GF-D8 (cell line): ENCODE results near the gene KCNA10.

Experiments used
- DNase-seq: peaks from one replicate; lab custom pipeline; 2025; lab: John Stamatoyannopoulos, UW

KCNA10 gene

DNA sequence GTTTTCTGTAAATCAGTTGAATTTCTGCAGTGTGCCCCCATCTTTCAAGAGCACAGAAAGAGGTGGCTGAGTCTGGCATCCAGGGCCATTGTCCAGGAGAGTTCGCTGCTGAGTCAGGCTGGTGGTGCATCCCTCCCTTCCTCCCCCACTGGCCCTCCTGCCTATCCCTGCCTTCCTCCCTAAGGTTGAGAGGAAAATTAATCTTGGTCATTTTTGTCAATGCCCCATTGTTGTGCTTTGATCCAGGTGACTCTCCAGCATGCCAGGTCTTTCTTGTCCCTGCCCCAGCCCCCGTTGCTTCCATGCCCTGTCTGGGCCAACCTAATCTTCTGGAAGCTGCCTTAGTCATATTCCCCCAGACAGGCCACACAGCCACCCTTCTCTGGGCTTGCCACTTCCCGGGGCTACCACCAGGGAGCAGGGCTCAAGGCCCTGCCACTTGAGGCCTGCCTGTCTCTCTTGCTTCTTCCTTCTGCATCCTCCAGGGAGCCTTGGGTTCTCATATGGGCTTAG lies 41.5 kb downstream of the KCNA10 start:
- DNase-seq = no peak

DNA sequence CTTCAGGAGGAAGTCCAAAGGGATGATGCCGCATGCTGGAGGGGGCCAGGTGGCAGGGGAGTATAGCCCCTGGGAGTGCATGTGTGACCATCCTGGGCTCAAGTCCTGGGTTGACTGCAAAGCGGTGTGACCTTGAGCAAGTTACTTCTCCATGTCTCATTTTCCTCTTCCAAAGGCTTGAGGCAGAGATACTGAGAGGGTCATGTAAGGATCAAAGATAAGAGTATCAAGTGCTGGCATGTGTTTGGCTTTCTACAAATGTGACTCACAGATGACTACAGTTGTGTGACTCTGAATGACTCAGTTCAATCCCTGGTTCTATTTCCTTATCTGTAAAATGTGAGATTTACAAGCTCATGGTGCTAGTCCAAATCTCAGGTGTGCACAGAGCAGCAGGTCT lies 41.9 kb downstream of the KCNA10 start:
- no peak for DNase-seq

DNA sequence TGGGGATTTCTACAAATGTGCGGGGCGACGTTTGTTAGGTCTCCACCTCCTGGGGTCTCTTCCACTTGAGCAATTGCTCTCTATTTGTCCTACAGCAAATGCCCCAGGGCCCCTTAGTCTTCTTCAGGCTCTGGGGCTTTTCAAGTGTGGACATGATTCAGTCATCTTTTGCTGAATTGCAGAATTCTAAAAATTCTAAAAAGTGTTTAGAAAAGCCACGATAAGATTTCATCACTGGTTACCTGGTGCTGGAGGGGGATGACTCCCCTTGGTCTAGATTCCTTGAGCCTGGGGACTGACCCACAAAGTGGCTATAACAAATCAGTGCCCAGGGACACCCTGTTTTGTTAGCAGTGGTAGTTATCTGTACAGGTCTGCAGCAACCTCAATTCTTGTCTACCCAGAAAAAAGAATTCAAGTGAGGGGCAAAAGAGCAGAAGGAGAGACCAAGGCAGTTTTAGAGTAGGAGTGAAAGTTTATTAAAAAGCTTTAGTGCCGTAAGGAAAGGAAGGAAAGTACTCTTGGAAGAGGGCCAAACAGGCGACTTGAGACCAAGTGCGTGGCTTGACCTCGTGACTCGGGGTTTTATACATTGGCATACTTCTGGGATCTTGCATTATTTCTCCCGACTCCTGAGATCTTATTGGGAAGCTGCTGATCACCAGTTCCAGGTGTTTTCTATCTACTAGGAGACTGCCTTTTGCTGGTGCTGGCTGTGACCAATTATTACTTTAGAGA lies 42.8 kb downstream of the KCNA10 start:
- DNase-seq = no peak

DNA sequence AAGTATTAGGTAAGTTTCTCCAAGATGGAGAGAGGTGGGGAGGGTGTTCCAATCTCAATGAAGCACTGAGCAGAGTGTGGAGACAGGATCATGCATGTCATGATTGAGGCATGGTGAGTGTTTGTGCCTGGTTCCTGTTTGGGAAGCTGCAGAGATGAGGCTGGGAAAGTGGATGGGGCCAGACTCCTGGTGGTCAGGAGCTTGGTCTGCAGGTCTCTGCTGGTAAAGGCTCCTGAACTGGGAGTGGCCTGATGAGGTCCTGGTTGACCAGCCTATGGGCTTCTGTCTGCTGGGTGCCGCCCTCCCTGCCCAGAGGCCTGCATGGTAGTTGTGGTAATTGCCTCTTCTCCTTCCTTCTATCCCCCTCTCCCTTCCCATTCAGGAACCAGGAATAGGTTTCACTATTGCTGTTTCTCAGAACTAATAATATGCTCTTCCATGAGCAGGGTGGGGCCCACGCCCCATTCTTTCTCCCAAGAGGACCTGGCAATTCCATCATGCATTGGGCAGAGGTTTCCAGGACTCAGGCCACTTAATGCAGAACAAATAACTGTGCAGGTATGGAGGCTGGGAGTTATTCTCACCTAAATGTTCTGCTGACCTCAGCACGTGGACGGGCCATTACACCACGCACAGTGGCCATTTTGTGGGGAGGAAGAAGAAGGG lies 43.5 kb downstream of the KCNA10 start:
- no peak for DNase-seq

DNA sequence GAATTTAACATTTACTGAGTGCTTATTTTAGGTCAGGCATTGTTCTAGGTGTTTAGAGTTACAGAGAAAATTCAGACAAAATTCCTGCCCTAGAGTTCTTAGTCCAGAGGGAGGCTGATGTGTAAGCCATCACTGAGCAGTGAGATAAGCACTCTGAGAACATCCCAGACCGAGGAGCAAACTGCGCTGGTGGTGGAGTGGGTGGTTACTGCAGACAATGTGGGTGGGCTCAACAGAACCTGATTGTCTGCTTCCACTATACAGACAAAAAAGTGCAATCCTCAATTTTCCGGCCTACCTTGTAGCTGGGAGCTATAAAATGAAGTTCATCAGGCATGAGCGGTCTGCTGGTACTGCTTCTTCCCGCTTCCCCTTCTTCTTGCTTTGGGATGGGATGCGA lies 44.5 kb downstream of the KCNA10 start:
- DNase-seq = no peak

DNA sequence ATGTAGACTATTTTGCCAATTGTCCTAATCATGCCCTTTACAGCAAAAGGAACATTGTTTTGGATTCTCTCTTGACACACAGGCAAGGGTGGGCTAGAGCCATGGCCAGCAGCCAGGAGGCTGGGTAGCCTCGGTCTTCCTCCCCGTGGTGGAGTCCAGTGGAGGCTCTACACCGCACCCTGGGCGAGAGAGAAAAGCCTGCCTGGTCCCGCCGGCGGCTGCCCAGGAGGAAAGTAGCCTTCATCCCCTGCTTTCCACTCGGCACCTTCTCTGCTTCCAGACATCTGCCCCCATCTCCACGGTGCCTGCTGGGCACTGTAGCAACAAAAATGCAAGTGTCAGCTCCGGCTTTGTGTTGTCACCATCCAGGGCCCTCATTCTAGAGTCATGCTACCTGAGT lies 46.4 kb downstream of the KCNA10 start:
- DNase-seq = no peak

DNA sequence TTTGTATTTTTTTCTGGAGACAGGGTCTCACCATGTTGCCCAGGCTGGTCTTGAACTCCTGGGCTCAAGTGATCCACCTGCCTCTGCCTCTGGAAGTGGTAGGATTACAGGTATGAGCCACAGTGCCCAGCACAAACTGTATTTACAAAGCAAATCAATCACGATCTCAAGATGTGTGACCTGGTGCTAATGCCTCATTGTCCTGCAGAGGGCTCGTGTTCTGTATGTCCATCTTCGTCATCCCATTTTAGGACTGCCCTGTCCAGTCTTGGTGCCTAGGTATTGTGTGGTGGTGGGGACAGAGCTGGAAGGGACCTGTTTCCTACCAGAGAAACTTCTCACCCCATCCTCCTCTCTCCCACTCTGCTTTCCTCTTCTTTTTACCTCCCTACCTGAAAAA lies 47.8 kb downstream of the KCNA10 start:
- no peak for DNase-seq
